ENCODE results near the gene MBNL3.

DNA sequence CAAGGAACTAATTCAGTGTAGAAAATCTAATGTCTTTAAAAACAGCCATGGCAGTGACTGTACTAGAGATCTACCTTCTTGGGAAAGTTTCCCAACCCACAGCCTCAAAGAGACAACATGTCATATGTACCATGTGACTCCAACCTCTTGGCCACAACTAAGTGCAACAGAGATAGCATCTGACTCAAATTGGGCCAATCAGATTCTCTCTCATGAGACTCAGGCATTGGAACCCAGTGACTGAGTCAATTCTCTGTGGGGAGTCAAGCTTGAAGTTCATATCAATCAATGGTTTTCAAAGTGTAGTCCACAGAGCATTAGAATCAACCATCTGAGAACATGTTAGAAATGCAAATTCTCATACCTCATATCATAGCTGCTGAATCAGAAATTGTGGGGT, 123.3 kb downstream of the MBNL3 start:
- TF ChIP-seq, protein P1, sequence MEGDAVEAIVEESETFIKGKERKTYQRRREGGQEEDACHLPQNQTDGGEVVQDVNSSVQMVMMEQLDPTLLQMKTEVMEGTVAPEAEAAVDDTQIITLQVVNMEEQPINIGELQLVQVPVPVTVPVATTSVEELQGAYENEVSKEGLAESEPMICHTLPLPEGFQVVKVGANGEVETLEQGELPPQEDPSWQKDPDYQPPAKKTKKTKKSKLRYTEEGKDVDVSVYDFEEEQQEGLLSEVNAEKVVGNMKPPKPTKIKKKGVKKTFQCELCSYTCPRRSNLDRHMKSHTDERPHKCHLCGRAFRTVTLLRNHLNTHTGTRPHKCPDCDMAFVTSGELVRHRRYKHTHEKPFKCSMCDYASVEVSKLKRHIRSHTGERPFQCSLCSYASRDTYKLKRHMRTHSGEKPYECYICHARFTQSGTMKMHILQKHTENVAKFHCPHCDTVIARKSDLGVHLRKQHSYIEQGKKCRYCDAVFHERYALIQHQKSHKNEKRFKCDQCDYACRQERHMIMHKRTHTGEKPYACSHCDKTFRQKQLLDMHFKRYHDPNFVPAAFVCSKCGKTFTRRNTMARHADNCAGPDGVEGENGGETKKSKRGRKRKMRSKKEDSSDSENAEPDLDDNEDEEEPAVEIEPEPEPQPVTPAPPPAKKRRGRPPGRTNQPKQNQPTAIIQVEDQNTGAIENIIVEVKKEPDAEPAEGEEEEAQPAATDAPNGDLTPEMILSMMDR (IDR thresholded peaks at IDR 0.05) = no peak
- no peak for TF ChIP-seq EP300 (IDR thresholded peaks at IDR 0.05)

Measured in sigmoid colon (tissue), 4 donors.